Keratinocyte (primary cell): ENCODE results near the gene KCNH1. TPM values are rescaled to one million over a fixed set of nuclear protein-coding genes. Genes with fewer than 3 reads are reported as not detected.

Experiments
- DNase-seq: peaks from one replicate; pipeline ENCODE4 v3.0.0-alpha.2; 2011; ENCODE audit warnings: low read depth, missing footprints, low spot score
- FAIRE-seq: peaks from 2 replicates; lab custom pipeline; 2011; peaks lifted over from hg19 to GRCh38; lab: Jason Lieb, UNC
- H2AFZ ChIP-seq: 2 replicates; pipeline ENCODE4 v1.6.0; 2012; ENCODE audit warnings: low read length, control low read depth, inconsistent platforms; ENCODE audit not compliant: control insufficient read depth
- H3K27ac ChIP-seq: 2 replicates; pipeline ENCODE4 v1.5.1; 2011; ENCODE audit warnings: low read length; ENCODE audit not compliant: control insufficient read depth, insufficient read depth
- H3K27me3 ChIP-seq: 3 replicates; pipeline ENCODE4 v1.6.0; 2011; ENCODE audit warnings: low read length; ENCODE audit not compliant: control insufficient read depth, insufficient read depth; ENCODE audit errors: extremely low read depth
- H3K36me3 ChIP-seq, 2 experiments: 2 replicates in 1 of 2; 3 replicates in 1 of 2; pipeline ENCODE4 v1.5.1; 2011; ENCODE audit warnings: low read length in 2 of 2, mild to moderate bottlenecking in 1 of 2; ENCODE audit not compliant: control insufficient read depth in 2 of 2, insufficient read depth in 2 of 2; ENCODE audit errors: extremely low read depth in 1 of 2
- H3K4me1 ChIP-seq: 3 replicates; pipeline ENCODE4 v1.5.1; 2011; ENCODE audit warnings: low read length; ENCODE audit not compliant: control insufficient read depth, insufficient read depth; ENCODE audit errors: extremely low read depth
- H3K4me2 ChIP-seq: 3 replicates; pipeline ENCODE4 v1.6.0; 2011; ENCODE audit warnings: low read depth, low read length; ENCODE audit not compliant: control insufficient read depth, insufficient read depth; ENCODE audit errors: extremely low read depth
- H3K4me3 ChIP-seq, 3 experiments: fragments of 200-600 bp in 1 of 3; sonication (generic) in 1 of 3; 2 replicates in 2 of 3; 3 replicates in 1 of 3; pipeline ENCODE4 v1.5.1; 2011 to 2016; ENCODE audit warnings: low read length in 3 of 3, mild to moderate bottlenecking in 3 of 3, control low read depth in 2 of 3, inconsistent platforms in 1 of 3, low read depth in 1 of 3, mixed read lengths in 1 of 3, mixed run types in 1 of 3, moderate library complexity in 1 of 3; ENCODE audit not compliant: control insufficient read depth in 2 of 3, insufficient read depth in 2 of 3; ENCODE audit errors: extremely low read depth in 1 of 3
- H3K79me2 ChIP-seq: 2 replicates; pipeline ENCODE4 v1.6.0; 2012; ENCODE audit warnings: low read length; ENCODE audit not compliant: control insufficient read depth, insufficient read depth
- H3K9ac ChIP-seq: 3 replicates; pipeline ENCODE4 v1.6.0; 2011; ENCODE audit warnings: low read length; ENCODE audit not compliant: control insufficient read depth, insufficient read depth; ENCODE audit errors: extremely low read depth
- H3K9me1 ChIP-seq: 3 replicates; pipeline ENCODE4 v1.6.0; 2011; ENCODE audit warnings: low read length; ENCODE audit not compliant: control insufficient read depth, insufficient read depth; ENCODE audit errors: extremely low read depth
- H3K9me3 ChIP-seq: 2 replicates; pipeline ENCODE4 v1.5.1; 2012; ENCODE audit warnings: low read depth, low read length; ENCODE audit not compliant: control insufficient read depth
- H4K20me1 ChIP-seq: 3 replicates; pipeline ENCODE4 v1.6.0; 2011; ENCODE audit warnings: low read length; ENCODE audit not compliant: control insufficient read depth, insufficient read depth; ENCODE audit errors: extremely low read depth
- EZH2 ChIP-seq: IDR thresholded peaks from one replicate; pipeline ENCODE4 v1.6.1; 2012; ENCODE audit warnings: inconsistent platforms, mild to moderate bottlenecking, low read length, moderate library complexity
- dilution Hi-C: fragments of 300-500 bp; cut with MboI; formaldehyde crosslinking; loops from one replicate; pipeline ENCODE4 v1.7.0; 2020; ENCODE audit warnings: low sequenced_read_pairs; ENCODE audit not compliant: extremely low pct_ligation_motif_present
- polyA plus RNA-seq, 5 experiments: library from polyadenylated mRNA; depleted of rRNA in 3 of 5; stranded (reverse) in 3 of 5; stranded (forward) in 1 of 5; unstranded in 1 of 5; fragments of >200 nt; gene quantifications; 1 replicate in 1 of 5; 2 replicates in 3 of 5; 3 replicates in 1 of 5; pipeline versions ENCODE4 v1.2.1 to v1.2.3, GENCODE V29; 2011 to 2012; ENCODE audit warnings: missing spikeins in 2 of 5, low read depth in 1 of 5, low replicate concordance in 1 of 5
- TF ChIP-seq, protein P1 (sequence below), 3 experiments: IDR thresholded peaks in 1 of 3; conservative IDR thresholded peaks in 1 of 3; optimal IDR thresholded peaks in 1 of 3; 2 replicates in 2 of 3; 3 replicates in 1 of 3; pipeline versions ENCODE3 to v1.5.1; 2011; ENCODE audit warnings: low read length in 3 of 3, mild to moderate bottlenecking in 3 of 3, moderate library complexity in 2 of 3, control low read depth in 1 of 3, inconsistent platforms in 1 of 3; ENCODE audit not compliant: insufficient read depth in 2 of 3; ENCODE audit errors: extremely low read depth in 1 of 3

The KCNH1 gene
- polyA plus RNA-seq, 1 donor (not counting 4 experiments of a cell fraction or from before 2014, with no cell fraction given) = not detected

DNA sequence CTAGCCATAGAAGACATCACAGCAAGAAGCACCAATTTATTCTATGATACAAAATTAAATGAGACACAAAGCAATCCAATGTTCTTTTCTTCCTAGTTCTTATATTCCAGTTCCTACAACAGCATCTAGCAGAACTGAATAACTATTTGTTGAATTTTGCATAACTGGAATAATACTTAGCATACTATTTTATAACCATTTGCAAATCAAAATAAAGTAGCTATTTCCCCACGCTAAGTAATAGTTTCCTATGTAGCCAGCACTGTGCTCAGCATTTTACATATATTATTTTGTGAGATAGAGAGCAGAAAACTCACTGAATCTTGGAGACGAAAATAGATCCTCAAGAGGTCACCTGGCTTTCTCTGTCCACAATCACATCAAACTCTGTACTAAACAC, 42.1 kb downstream of the KCNH1 start:
- Histone ChIP-seq H3K27ac (no peak overlapping the region), H4K20me1 (no peaks in the 10 kb centered on the region), H2AFZ (no peak overlapping the region), H3K79me2 (no peaks in the 10 kb centered on the region), H3K36me3 (no peaks in the 10 kb centered on the region), H3K4me1 (no peaks in the 10 kb centered on the region), H3K27me3 (no peaks in the 10 kb centered on the region), H3K9ac (no peak overlapping the region), H3K4me3 (no peak overlapping the region), H3K9me3 (no peaks in the 10 kb centered on the region), H3K9me1 (no peaks in the 10 kb centered on the region), H3K4me2 (no peak overlapping the region)
- no peak for FAIRE-seq
- TF ChIP-seq EZH2 = no peak
- TF ChIP-seq, protein P1, sequence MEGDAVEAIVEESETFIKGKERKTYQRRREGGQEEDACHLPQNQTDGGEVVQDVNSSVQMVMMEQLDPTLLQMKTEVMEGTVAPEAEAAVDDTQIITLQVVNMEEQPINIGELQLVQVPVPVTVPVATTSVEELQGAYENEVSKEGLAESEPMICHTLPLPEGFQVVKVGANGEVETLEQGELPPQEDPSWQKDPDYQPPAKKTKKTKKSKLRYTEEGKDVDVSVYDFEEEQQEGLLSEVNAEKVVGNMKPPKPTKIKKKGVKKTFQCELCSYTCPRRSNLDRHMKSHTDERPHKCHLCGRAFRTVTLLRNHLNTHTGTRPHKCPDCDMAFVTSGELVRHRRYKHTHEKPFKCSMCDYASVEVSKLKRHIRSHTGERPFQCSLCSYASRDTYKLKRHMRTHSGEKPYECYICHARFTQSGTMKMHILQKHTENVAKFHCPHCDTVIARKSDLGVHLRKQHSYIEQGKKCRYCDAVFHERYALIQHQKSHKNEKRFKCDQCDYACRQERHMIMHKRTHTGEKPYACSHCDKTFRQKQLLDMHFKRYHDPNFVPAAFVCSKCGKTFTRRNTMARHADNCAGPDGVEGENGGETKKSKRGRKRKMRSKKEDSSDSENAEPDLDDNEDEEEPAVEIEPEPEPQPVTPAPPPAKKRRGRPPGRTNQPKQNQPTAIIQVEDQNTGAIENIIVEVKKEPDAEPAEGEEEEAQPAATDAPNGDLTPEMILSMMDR (optimal IDR thresholded peaks at IDR 0.05 in 1 of 3, IDR thresholded peaks at IDR 0.05 in 1 of 3, conservative IDR thresholded peaks at IDR 0.05 in 1 of 3; ENCODE audit: extremely low read depth in 1 of 3, insufficient read depth in 2 of 3, low read length in 3 of 3) = no peak
- no peak for DNase-seq
- dilution Hi-C loops = no loop called here

DNA sequence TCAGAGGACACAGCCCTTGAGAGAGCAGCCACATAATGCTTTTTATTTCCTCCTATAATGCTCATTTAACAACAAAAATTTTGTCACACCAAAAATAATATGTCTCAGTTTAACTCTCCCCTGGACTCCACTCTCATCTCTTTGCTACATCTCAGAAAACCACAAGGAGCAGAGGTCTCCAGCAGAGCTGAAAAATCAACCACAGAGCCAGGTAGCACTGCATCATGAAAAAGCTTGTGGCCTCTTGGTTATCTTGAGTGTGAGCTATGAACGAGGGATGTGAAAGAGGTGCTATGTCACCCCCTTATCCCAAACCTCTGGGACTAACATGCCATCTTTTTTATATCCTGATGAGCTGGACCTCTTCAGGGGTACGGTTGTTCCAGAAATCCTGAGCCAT, 44.4 kb downstream of the KCNH1 start:
- H4K20me1 ChIP-seq = no peaks in the 10 kb centered on the region
- H3K4me1 ChIP-seq = no peaks in the 10 kb centered on the region
- H3K4me2 ChIP-seq = no peak overlapping the region
- H2AFZ ChIP-seq = no peak overlapping the region
- dilution Hi-C loops = no loop called here
- H3K9me3 ChIP-seq = no peaks in the 10 kb centered on the region
- H3K36me3 ChIP-seq = no peaks in the 10 kb centered on the region
- H3K27ac ChIP-seq = no peak overlapping the region
- TF ChIP-seq, protein P1 (optimal IDR thresholded peaks at IDR 0.05 in 1 of 3, IDR thresholded peaks at IDR 0.05 in 1 of 3, conservative IDR thresholded peaks at IDR 0.05 in 1 of 3; ENCODE audit: extremely low read depth in 1 of 3, insufficient read depth in 2 of 3, low read length in 3 of 3) = no peak
- no peak for TF ChIP-seq EZH2
- DNase-seq (no peak), FAIRE-seq (no peak)
- no peaks in the 10 kb centered on the region for H3K79me2 ChIP-seq
- H3K9me1 ChIP-seq = no peaks in the 10 kb centered on the region
- no peaks in the 10 kb centered on the region for H3K27me3 ChIP-seq
- no peak overlapping the region for H3K9ac ChIP-seq
- no peak overlapping the region for H3K4me3 ChIP-seq
